ENCODE data around the gene RTN4RL2. TPM values are rescaled to one million over a fixed set of nuclear protein-coding genes. Genes with fewer than 3 reads are reported as not detected.

The RTN4RL2 gene
- total RNA-seq, 1 experiment from 2014 or later, result 5.5 TPM

GRCh38 chr11:57499413-57499982, 39.2 kb downstream of the RTN4RL2 start:
- Mint-ChIP-seq H3K4me3 (ENCODE audit: unreplicated experiment) (peak overlapping the region; percentile 39), H3K27ac (ENCODE audit: unreplicated experiment) (peak overlapping the region; percentile 74), H3K27me3 (ENCODE audit: insufficient read depth, unreplicated experiment) (no peaks in the 10 kb centered on the region), H3K9me3 (ENCODE audit: unreplicated experiment) (no peaks in the 10 kb centered on the region), H3K4me1 (ENCODE audit: low read depth, unreplicated experiment) (peaks cover 47% of the 10 kb centered on the region), H3K36me3 (ENCODE audit: insufficient read depth, unreplicated experiment) (peaks cover 71% of the 10 kb centered on the region)
- ChIA-PET CTCF (interaction anchor here (0.6 to 1.3 kb wide), 2 partner anchors 25 to 154 kb away, joined by 3 to 4 read pairs; no protein-coding TSS in a partner anchor), POLR2A (no interaction called here)
- H3K9me3 ChIP-seq, result no peaks in the 10 kb centered on the region
- peaks cover 62% of the 10 kb centered on the region for H3K4me1 ChIP-seq
- H3K36me3 ChIP-seq (ENCODE audit: control insufficient read depth, insufficient read depth, low read length), result peaks cover 8% of the 10 kb centered on the region
- no TSS peak for BruUV-seq (replicated peaks)
- intact Hi-C loops (cut with micrococcal nuclease; ENCODE audit: unreplicated experiment), result no loop called here
- 0 out of 2 replicates have a peak overlapping the region, but pooled peaks have one; percentile 9 for H3K4me3 ChIP-seq (ENCODE audit: low read depth, low read length)
- no peaks in the 10 kb centered on the region for H3K27me3 ChIP-seq (replicated peaks; ENCODE audit: control insufficient read depth, insufficient read depth, low read length)
- peak in 1 of 2 experiments; percentile 0 for TF ChIP-seq CTCF (IDR thresholded peaks at IDR 0.05; ENCODE audit: insufficient read depth in 1 of 2, low read depth in 1 of 2, low read length in 1 of 2, severe bottlenecking in 1 of 2, unreplicated experiment in 1 of 2)
- peak; percentile 92 to 94 for DNase-seq

- ChIA-PET POLR2A (no interaction called here), CTCF (interaction anchor here (0.6 to 1.3 kb wide), 2 partner anchors 24 to 154 kb away, joined by 3 to 4 read pairs; no protein-coding TSS in a partner anchor)
- H3K36me3 Mint-ChIP-seq (ENCODE audit: insufficient read depth, unreplicated experiment), result peaks cover 71% of the 10 kb centered on the region
Measured at GRCh38 chr11:57499983-57500461, 39.7 kb downstream of the RTN4RL2 start.

GRCh38 chr11:57500515-57500914, 40.2 kb downstream of the RTN4RL2 start:
- peaks cover 67% of the 10 kb centered on the region for H3K4me1 ChIP-seq
- no TSS peak for BruUV-seq (replicated peaks)
- Mint-ChIP-seq H3K36me3 (ENCODE audit: insufficient read depth, unreplicated experiment) (peaks cover 70% of the 10 kb centered on the region), H3K4me3 (ENCODE audit: unreplicated experiment) (peak overlapping the region; percentile 39), H3K27ac (ENCODE audit: unreplicated experiment) (peak overlapping the region; percentile 74), H3K9me3 (ENCODE audit: unreplicated experiment) (no peaks in the 10 kb centered on the region), H3K4me1 (ENCODE audit: low read depth, unreplicated experiment) (peaks cover 52% of the 10 kb centered on the region), H3K27me3 (ENCODE audit: insufficient read depth, unreplicated experiment) (no peaks in the 10 kb centered on the region)
- no peak overlapping the region for H3K4me3 ChIP-seq (ENCODE audit: low read depth, low read length)
- H3K27me3 ChIP-seq (replicated peaks; ENCODE audit: control insufficient read depth, insufficient read depth, low read length), result no peaks in the 10 kb centered on the region
- intact Hi-C loops (cut with micrococcal nuclease; ENCODE audit: unreplicated experiment), result no loop called here
- no peak for TF ChIP-seq CTCF (IDR thresholded peaks at IDR 0.05; ENCODE audit: insufficient read depth in 1 of 2, low read depth in 1 of 2, low read length in 1 of 2, severe bottlenecking in 1 of 2, unreplicated experiment in 1 of 2)
- no peak for DNase-seq
- POLR2A ChIA-PET, result no interaction called here
- peaks cover 8% of the 10 kb centered on the region for H3K36me3 ChIP-seq (ENCODE audit: control insufficient read depth, insufficient read depth, low read length)
- CTCF ChIA-PET, result no interaction called here
- H3K9me3 ChIP-seq, result no peaks in the 10 kb centered on the region

More at GRCh38 chr11:57499983-57500461, 39.7 kb downstream of the RTN4RL2 start:
- Mint-ChIP-seq H3K4me3 (ENCODE audit: unreplicated experiment) (peak overlapping the region; percentile 39), H3K9me3 (ENCODE audit: unreplicated experiment) (no peaks in the 10 kb centered on the region), H3K27me3 (ENCODE audit: insufficient read depth, unreplicated experiment) (no peaks in the 10 kb centered on the region), H3K27ac (ENCODE audit: unreplicated experiment) (peak overlapping the region; percentile 74), H3K4me1 (ENCODE audit: low read depth, unreplicated experiment) (peaks cover 52% of the 10 kb centered on the region)
- H3K4me1 ChIP-seq, result peaks cover 67% of the 10 kb centered on the region
- BruUV-seq (replicated peaks), result no TSS peak
- DNase-seq, result no peak
- H3K4me3 ChIP-seq (ENCODE audit: low read depth, low read length), result no peak overlapping the region
- intact Hi-C loops (cut with micrococcal nuclease; ENCODE audit: unreplicated experiment), result no loop called here
- H3K27me3 ChIP-seq (replicated peaks; ENCODE audit: control insufficient read depth, insufficient read depth, low read length), result no peaks in the 10 kb centered on the region
- no peaks in the 10 kb centered on the region for H3K9me3 ChIP-seq
- H3K36me3 ChIP-seq (ENCODE audit: control insufficient read depth, insufficient read depth, low read length), result peaks cover 8% of the 10 kb centered on the region
- TF ChIP-seq CTCF (IDR thresholded peaks at IDR 0.05; ENCODE audit: insufficient read depth in 1 of 2, low read depth in 1 of 2, low read length in 1 of 2, severe bottlenecking in 1 of 2, unreplicated experiment in 1 of 2), result no peak
